ENCODE data around the gene WASHC2A. TPM values are rescaled to one million over a fixed set of nuclear protein-coding genes. Genes with fewer than 3 reads are reported as not detected.
"Not testable (repeated sequence)": the region's sequence is repeated elsewhere in the genome, so short reads cannot be mapped to it uniquely, and the experiment has no call there.

Gene WASHC2A
- total RNA-seq, 2 experiments from 2014 or later: 44.8 to 50.9 TPM

- DNase-seq: no peak
- Histone ChIP-seq H3K36me3 (ENCODE audit: insufficient read depth, low read length) (no peaks in the 10 kb centered on the region), H3K4me1 (ENCODE audit: insufficient read depth, low read length) (no peaks in the 10 kb centered on the region), H3K9me3 (ENCODE audit: control insufficient read depth in 1 of 2, insufficient read depth in 1 of 2, low read length in 2 of 2) (peaks cover 0 to 5% of the 10 kb centered on the region in 2 experiments), H3K4me3 (ENCODE audit: low read length) (no peak overlapping the region), H3K27me3 (ENCODE audit: control insufficient read depth in 1 of 2, insufficient read depth in 2 of 2, low read length in 2 of 2) (peaks cover 7 to 8% of the 10 kb centered on the region in 2 experiments), H3K27ac (ENCODE audit: low read depth in 1 of 2, low read length in 2 of 2) (no peak overlapping the region)
- intact Hi-C loops (cut with DNase I, micrococcal nuclease): no loop called here
- no peak for ATAC-seq (ENCODE audit: poor library complexity)
- no peak overlapping the region for H3K4me3 Mint-ChIP-seq
- no peak overlapping the region for H3K27ac Mint-ChIP-seq
- no peaks in the 10 kb centered on the region for H3K4me1 Mint-ChIP-seq (ENCODE audit: low read depth)
- H3K36me3 Mint-ChIP-seq (ENCODE audit: low read depth): no peaks in the 10 kb centered on the region
- POLR2A ChIA-PET: no interaction called here
- CTCF ChIA-PET: no interaction called here
- TF ChIP-seq CTCF (IDR thresholded peaks at IDR 0.05): no peak
- H3K27me3 Mint-ChIP-seq: peaks cover 33% of the 10 kb centered on the region
- H3K9me3 Mint-ChIP-seq: no peaks in the 10 kb centered on the region
Measured at GRCh38 chr10:50025627-50026026, 42.1 kb upstream of the WASHC2A start.

GRCh38 chr10:50027195-50027594 is 40.6 kb upstream of the WASHC2A start:
- DNase-seq (no peak), ATAC-seq (ENCODE audit: poor library complexity) (no peak)
- intact Hi-C loops (cut with DNase I, micrococcal nuclease): no loop called here
- no peak overlapping the region for H3K4me3 ChIP-seq (ENCODE audit: low read length)
- Mint-ChIP-seq H3K36me3 (ENCODE audit: low read depth) (no peaks in the 10 kb centered on the region), H3K27ac (no peak overlapping the region), H3K4me1 (ENCODE audit: low read depth) (no peaks in the 10 kb centered on the region), H3K9me3 (no peaks in the 10 kb centered on the region), H3K27me3 (peaks cover 33% of the 10 kb centered on the region), H3K4me3 (no peak overlapping the region)
- H3K27ac ChIP-seq (ENCODE audit: low read depth in 1 of 2, low read length in 2 of 2): no peak overlapping the region
- no peaks in the 10 kb centered on the region for H3K4me1 ChIP-seq (ENCODE audit: insufficient read depth, low read length)
- H3K36me3 ChIP-seq (ENCODE audit: insufficient read depth, low read length): no peaks in the 10 kb centered on the region
- peaks cover 0 to 5% of the 10 kb centered on the region in 2 experiments for H3K9me3 ChIP-seq (ENCODE audit: control insufficient read depth in 1 of 2, insufficient read depth in 1 of 2, low read length in 2 of 2)
- POLR2A ChIA-PET: no interaction called here
- CTCF ChIA-PET: no interaction called here
- TF ChIP-seq CTCF (IDR thresholded peaks at IDR 0.05): no peak
- peaks cover 7 to 8% of the 10 kb centered on the region in 2 experiments for H3K27me3 ChIP-seq (ENCODE audit: control insufficient read depth in 1 of 2, insufficient read depth in 2 of 2, low read length in 2 of 2)

GRCh38 chr10:50033481-50033880 is 34.3 kb upstream of the WASHC2A start:
- Histone ChIP-seq H3K4me3 (ENCODE audit: low read length) (no peak overlapping the region), H3K27me3 (ENCODE audit: control insufficient read depth in 1 of 2, insufficient read depth in 2 of 2, low read length in 2 of 2) (peaks cover 0 to 2% of the 10 kb centered on the region in 2 experiments), H3K36me3 (ENCODE audit: insufficient read depth, low read length) (no peaks in the 10 kb centered on the region), H3K27ac (ENCODE audit: low read depth in 1 of 2, low read length in 2 of 2) (no peak overlapping the region), H3K9me3 (ENCODE audit: control insufficient read depth in 1 of 2, insufficient read depth in 1 of 2, low read length in 2 of 2) (no peaks in the 10 kb centered on the region), H3K4me1 (ENCODE audit: insufficient read depth, low read length) (no peaks in the 10 kb centered on the region)
- no peak overlapping the region for H3K27ac Mint-ChIP-seq
- POLR2A ChIA-PET: no interaction called here
- ATAC-seq (ENCODE audit: poor library complexity): no peak
- H3K4me1 Mint-ChIP-seq (ENCODE audit: low read depth): no peaks in the 10 kb centered on the region
- H3K36me3 Mint-ChIP-seq (ENCODE audit: low read depth): no peaks in the 10 kb centered on the region
- peaks cover 5% of the 10 kb centered on the region for H3K27me3 Mint-ChIP-seq
- CTCF ChIA-PET: no interaction called here
- H3K9me3 Mint-ChIP-seq: no peaks in the 10 kb centered on the region
- no peak overlapping the region for H3K4me3 Mint-ChIP-seq
- TF ChIP-seq CTCF (IDR thresholded peaks at IDR 0.05): no peak
- intact Hi-C loops (cut with DNase I, micrococcal nuclease): no loop called here
- DNase-seq: no peak

GRCh38 chr10:50035337-50035736 is 32.4 kb upstream of the WASHC2A start:
- CTCF ChIA-PET; H3K36me3 ChIP-seq (ENCODE audit: insufficient read depth, low read length); DNase-seq; intact Hi-C loops (cut with DNase I, micrococcal nuclease); H3K27ac Mint-ChIP-seq; H3K4me3 ChIP-seq (ENCODE audit: low read length); H3K27me3 Mint-ChIP-seq; POLR2A ChIA-PET; H3K9me3 Mint-ChIP-seq; H3K4me3 Mint-ChIP-seq; H3K36me3 Mint-ChIP-seq (ENCODE audit: low read depth); H3K4me1 Mint-ChIP-seq (ENCODE audit: low read depth); H3K27me3 ChIP-seq (ENCODE audit: control insufficient read depth in 1 of 2, insufficient read depth in 2 of 2, low read length in 2 of 2); ATAC-seq (ENCODE audit: poor library complexity); H3K27ac ChIP-seq (ENCODE audit: low read depth in 1 of 2, low read length in 2 of 2); H3K4me1 ChIP-seq (ENCODE audit: insufficient read depth, low read length); H3K9me3 ChIP-seq (ENCODE audit: control insufficient read depth in 1 of 2, insufficient read depth in 1 of 2, low read length in 2 of 2): not testable (repeated sequence)

Data from CD4-positive, alpha-beta T cell (primary cell).